NCI-H2196 (cell line): ENCODE data around the gene PPIL6.
"Not testable (repeated sequence)": the region's sequence is repeated elsewhere in the genome, so short reads cannot be mapped to it uniquely, and the experiment has no call there.

Experiments
- DNase-seq: peaks from one replicate; lab custom pipeline; 2025; ENCODE audit not compliant: unreplicated experiment; lab: John Stamatoyannopoulos, UW

PPIL6 gene

GRCh38 chr6:109369728-109370127, 70.7 kb downstream of the PPIL6 start:
- DNase-seq: no peak

DNA sequence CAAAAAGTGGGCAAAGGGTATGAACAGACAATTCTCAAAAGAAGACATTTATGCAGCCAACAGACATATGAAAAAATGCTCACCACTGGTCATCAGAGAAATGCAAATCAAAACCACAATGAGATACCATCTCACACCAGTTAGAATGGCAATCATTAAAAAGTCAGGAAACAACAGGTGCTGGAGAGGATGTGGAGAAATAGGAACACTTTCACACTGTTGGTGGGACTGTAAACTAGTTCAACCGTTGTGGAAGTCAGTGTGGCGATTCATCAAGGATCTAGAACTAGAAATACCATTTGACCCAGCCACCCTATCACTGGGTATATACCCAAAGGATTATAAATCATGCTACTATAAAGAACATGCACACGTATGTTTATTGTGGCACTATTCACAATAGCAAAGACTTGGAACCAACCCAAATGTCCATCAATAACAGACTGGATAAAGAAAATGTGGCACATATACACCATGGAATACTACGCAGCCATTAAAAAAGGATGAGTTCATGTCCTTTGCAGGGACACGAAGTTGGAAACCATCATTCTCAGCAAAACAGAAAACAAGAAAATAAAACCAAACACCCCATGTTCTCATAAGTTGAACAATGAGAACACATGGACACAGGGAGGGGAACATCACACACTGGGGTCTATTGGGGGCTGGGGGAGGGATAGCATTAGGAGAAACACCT, 75.9 kb downstream of the PPIL6 start:
- not testable (repeated sequence) for DNase-seq

DNA sequence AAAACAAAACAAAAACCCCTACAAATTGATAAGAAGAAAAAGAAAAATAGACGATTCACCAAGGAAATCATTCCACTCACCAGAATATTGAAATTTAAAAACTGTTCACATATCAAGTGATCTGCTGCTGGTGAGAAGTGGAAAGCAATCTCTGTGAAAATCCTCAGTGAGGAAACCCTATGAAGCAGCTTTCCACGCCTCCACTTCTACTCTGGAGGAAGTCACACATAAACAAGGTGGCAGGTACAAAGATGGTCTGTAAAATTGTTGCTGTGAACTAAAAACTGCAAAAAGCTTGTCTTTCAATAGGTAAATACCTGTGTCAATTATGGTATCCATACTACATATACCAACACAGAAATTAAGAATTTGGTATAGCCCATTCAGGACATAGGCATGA, 76.7 kb downstream of the PPIL6 start:
- no peak for DNase-seq

DNA sequence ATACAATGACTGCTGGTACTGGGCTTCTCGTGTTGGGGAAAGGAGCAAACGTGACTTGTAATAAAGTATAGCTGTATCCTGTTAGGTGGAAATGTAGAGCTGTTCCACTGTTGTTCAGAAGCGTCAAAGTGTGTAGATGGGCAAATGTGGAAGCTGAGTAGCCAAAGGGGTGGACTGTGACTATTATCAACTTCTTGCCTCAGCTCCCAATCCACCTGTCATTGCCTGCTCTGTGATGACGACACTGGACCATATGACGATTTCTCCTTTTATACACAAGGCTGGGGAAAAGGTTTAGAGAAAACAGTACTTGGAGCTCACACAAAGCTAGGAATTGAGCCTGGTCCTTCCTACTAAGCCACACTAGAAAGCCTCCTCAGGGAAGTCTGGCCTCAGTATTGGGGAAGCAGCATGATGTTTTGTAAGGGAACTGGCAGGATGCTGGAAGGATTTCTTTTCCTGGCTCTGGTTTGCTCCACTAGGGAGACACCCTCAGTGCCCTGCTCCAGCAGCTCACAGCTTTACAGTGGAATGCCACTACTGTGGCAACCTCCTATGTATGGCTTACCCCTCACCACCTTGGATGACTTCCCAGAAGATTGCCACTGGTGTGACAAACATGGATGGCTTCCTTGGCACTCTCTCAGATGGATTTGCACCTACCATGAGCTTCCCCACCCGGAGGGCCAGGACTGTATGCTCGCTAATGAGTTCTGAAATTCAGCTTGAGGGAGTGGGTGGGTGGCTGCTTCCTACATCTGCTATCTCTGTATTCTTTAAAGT, 78.1 kb downstream of the PPIL6 start:
- no peak for DNase-seq

DNA sequence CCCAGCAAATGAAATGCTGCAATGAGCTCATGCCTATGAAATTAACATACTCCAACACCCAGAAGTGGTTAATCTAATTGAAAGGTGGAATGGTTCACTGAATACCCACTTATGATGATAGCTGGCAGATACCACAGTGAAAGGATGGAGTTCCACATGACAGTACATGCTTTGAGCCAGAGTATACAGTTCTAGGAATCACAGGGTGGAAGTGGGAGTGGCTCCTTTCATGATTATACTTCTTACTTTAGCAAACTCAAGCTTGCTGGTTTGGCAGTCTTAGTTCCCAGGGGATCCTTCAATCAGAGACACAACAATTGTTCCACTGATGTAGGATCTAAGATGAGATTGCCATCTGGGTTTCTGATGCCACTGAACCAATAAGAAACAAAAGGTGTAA, 79.6 kb downstream of the PPIL6 start:
- DNase-seq: no peak

GRCh38 chr6:109360281-109360680, 80.1 kb downstream of the PPIL6 start:
- DNase-seq: no peak

- no peak for DNase-seq
These were observed 81.2 kb downstream of the PPIL6 start for GRCh38 chr6:109359248-109359647.

DNA sequence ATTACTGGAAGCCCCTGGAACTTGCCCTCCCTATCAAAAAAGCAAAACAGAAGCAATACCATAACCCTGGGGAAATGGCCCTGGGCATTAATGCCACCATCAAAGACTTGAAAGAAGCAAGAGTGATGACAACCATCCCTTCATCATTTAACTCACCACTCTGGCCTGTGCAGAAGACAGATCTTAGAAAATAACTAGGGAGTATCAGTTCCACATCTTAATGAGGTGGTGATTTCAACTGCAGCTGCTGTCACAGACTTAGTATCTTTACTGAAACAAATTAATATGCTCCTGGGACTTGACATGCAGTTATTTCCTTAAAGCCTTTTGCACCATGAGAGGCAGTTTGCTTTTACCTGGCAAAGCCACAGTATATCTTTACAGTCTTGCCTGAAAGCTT, 82.2 kb downstream of the PPIL6 start:
- DNase-seq: no peak

DNA sequence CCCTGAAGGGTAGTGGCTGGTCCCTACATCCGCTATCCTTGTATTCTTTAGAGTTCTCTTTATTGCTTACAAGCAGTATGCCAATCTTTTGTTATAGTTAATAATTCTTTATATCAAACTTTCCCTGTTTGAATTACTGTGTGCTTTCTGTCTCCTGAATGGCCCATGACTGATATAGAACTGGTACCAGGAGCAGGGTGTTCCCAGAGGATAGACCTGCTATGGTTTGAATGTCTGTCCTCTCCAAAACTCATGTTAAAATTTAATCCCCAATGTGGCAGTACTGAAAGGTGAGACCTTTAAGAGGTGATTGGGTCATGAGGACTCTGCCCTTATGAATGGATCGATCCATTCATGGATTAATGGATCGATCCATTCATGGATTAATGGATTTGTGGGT, 84.2 kb downstream of the PPIL6 start:
- DNase-seq: no peak

GRCh38 chr6:109351231-109352130, 88.9 kb downstream of the PPIL6 start:
- DNase-seq: no peak

GRCh38 chr6:109349419-109349987, 90.9 kb downstream of the PPIL6 start:
- DNase-seq: peak; percentile 89

- no peak for DNase-seq
These were observed 92.2 kb downstream of the PPIL6 start for GRCh38 chr6:109348226-109348625.

GRCh38 chr6:109347779-109348178, 92.6 kb downstream of the PPIL6 start:
- DNase-seq: no peak

DNA sequence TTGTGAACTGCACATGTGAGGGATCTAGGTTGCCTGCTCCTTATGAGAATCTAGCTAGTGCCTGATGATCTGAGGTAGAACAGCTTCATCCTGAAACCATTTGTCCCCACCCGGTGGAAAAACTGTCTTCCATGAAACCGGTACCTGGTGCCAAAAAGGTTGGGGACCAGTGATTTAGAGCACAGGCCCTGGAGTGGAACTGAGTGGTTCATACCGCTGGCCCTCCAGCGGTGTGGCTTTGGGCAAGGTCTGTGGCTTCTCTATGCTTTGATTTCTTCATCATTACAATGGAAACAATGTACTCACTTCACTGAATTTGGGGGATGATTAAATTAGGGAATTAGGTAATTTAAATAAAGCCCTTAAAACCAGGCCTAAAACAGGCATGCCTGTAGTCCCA, 94.4 kb downstream of the PPIL6 start:
- DNase-seq: no peak

DNA sequence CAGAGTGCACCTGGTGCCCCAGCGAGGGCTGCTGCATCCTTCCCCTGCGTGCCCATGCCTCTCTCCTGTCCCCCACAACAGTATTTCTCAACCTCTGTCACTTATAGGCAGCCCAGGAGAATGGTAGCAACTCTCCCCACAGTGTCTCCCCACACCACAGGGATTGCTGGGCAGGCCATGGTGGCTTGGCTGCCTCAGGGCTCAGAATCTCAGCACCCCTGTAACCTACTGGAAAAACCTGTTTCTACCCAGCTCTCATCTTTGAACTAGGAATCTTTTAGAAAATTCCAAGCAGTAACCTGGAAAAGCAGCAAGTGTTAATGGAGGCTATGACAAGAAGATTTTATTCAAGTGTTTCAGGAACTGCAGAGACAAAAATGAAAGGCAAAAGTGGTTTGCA, 96.2 kb downstream of the PPIL6 start:
- no peak for DNase-seq

DNA sequence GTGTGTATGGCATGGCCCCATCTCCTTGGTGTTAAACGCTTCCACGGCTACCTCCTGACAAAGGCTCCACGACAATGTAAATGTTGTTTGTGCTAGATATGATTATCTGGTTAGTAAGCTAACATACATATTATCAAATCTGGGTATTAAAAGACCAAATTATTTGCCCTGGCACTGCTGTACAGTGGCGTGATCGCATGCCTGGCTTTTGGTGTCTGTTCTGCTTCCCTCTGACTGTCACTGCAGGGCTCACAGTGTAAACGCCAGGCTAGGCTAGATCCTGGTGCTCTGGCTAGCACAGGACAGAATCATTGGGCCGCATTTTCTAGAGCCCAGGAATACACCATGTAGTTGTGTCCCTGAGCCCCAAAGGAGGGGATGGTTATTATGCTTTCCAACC, 96.9 kb downstream of the PPIL6 start:
- no peak for DNase-seq

DNA sequence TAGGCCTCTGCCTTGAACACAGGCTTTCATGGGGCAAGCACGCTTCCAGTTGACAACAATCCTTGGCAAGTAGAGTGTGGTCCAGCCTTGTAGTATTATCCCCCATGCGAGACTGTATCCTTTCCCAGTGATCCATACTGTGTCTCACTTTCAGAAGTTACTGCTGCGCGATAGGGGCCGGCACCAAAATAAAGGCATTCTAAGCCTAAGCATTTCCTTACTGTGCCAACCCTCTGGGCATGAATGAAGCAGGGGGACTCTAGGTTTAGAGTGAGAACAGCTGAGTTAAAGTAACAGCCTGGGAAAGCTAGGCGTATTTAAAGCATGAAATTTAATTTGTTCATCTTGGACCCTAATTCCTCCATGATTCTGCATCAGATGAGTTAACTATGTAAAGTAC, 97.5 kb downstream of the PPIL6 start:
- no peak for DNase-seq

- no peak for DNase-seq
These were observed 97.9 kb downstream of the PPIL6 start for GRCh38 chr6:109342506-109342905.

- DNase-seq: no peak
These were observed 99.6 kb downstream of the PPIL6 start for GRCh38 chr6:109340811-109341210.
